Stimulated activated CD8-positive, alpha-beta memory T cell treated with anti-CD3 and anti-CD28 coated beads, Interleukin-7, amount 100 ng/mL, for 4 hours (primary cell): ENCODE results near the gene C9orf50.

Source experiments
- DNase-seq, 2 donors: peaks; one replicate each; pipeline ENCODE4 v3.0.0-alpha.2; 2020; ENCODE audit warnings: low read depth in 2 of 2

C9orf50 gene

GRCh38 chr9:129631674-129632129, 10.8 kb upstream of the C9orf50 start:
- no peak for DNase-seq

- DNase-seq, result no peak
Observed at GRCh38 chr9:129630967-129631673, 10.2 kb upstream of the C9orf50 start.

DNA sequence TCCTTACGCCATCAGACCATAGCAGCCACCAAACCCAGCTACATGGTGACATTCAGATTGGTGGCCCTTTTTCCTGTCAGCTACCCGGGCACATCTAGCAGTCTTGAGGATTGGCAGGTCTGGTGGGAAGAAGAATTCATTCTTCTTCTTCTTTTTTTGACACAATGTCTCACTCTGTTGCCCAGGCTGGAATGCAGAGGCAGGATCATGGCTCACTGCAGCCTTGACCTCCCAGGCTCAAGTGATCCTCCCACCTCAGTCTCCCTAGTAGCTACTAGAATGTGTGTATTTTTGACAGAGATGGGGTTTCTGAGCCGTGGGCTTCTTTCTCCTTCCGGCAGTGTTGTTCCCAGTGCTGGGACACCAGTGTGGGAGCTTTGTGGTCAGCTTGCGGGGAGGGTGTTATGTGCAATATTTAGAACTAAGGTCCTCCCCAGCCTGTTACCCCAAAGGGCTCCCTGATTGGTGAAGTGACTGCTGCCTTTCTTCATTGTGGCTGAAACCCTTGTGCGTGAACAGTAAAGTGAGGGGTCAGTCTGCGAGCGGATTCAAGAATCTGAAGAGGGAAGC, 8.4 kb upstream of the C9orf50 start:
- DNase-seq, result no peak

DNA sequence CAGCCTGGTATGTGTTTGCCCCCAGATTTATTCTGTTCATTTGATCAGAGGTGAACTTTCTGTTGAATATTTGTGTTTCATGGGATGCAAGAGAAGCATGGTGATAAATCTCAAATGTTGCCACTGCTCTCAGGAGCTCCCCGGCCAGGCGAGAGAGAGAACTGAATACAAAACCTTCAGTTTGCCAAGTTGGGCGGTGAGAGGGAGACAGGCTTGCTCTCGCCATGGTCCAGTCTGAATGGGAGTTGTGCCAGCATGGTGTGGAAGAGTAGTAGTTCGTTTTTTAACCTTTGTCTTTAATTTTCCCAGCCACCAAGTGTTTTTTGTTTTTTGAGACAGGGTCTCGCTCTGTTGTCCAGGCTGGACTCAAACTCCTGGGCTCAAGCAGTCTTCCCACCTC, 7.8 kb upstream of the C9orf50 start:
- DNase-seq, result no peak

- no peak for DNase-seq
Observed at GRCh38 chr9:129627556-129628440, 6.9 kb upstream of the C9orf50 start.

GRCh38 chr9:129626625-129627284, 5.9 kb upstream of the C9orf50 start:
- no peak for DNase-seq

DNA sequence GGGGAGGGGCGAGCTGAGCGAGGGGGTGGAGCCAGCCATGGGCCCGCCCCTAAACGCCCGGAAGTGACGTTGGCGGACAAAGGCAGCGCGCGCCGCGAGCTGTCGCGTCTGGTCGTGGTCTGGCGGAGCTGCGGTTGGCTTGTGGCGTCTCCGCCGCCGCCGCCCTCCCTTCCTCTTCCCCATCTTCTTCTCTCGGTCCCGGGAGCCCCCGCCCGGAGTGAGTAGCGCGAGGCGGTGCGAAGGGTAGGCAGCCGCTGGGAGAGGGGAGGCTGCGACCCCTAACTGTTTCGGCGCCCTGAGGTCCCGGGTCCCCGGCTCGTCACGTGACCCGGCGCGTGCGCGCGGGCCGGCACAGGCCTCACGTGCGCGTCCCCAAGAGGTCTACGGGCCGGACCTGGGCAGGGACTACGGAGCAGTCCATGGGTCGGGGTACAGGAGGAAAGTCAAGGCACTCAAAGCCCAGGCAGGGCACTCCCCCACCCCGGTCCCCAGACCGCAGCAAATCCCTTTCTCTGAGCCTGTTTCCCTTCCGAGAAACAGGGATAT, 5.3 kb upstream of the C9orf50 start, which contains the start of gene NTMT1:
Gene NTMT1, plus strand, starts transcription at position 85 of the 546 bp plus-strand sequence. CDS start 6,541 bp downstream, outside the sequence.
- DNase-seq, result peak; percentile 83

DNA sequence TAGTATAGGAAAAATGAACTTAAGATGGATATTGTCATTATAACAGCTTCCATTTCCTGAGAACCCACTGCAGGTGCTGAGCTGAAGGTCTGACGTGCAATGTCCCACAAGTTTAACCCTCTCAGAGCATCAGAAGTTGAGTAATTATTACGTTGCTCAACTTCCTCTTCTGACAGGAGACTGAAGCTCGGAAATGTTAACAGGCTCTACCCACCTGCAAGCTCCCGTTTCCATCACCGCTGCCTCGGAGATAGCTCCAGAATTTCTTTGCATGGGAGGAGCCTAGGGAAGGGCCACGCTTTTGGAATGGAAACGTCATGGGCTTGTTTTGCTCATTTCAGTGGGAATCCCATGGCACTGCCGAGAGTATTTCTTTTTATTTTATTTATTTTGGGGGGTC, 4.0 kb upstream of the C9orf50 start:
- DNase-seq, result no peak

DNA sequence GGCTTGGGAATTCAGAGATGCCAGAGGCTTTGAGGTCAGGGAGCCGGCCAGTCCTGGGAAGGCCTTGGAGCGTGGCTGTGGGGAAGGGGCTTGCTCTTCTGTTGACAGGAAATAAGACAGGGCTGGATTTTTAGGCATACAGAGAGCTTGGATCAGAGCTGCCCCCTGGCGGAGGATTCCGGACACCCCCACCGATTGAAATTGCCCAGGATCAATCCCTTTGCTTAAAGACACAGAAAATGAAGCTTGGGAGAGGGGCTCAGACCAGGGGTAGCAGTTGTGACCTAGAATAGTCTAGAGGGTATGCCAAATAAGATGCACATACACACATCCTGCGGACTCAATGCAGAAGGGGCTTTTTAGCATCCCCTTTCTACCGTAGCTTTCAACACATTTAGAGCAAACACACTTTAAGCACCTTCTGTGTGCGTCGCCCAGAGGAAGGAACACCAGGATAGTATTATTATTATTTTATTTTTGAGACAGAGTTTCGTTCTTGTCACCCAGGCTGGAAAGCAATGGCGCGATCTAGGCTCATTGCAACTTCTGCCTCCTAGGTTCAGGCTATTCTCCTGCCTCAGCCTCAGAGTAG, 3.4 kb upstream of the C9orf50 start:
- DNase-seq, result peak in 1 of 2 donors; percentile 39

GRCh38 chr9:129623331-129623730, 2.4 kb upstream of the C9orf50 start:
- DNase-seq, result no peak

DNA sequence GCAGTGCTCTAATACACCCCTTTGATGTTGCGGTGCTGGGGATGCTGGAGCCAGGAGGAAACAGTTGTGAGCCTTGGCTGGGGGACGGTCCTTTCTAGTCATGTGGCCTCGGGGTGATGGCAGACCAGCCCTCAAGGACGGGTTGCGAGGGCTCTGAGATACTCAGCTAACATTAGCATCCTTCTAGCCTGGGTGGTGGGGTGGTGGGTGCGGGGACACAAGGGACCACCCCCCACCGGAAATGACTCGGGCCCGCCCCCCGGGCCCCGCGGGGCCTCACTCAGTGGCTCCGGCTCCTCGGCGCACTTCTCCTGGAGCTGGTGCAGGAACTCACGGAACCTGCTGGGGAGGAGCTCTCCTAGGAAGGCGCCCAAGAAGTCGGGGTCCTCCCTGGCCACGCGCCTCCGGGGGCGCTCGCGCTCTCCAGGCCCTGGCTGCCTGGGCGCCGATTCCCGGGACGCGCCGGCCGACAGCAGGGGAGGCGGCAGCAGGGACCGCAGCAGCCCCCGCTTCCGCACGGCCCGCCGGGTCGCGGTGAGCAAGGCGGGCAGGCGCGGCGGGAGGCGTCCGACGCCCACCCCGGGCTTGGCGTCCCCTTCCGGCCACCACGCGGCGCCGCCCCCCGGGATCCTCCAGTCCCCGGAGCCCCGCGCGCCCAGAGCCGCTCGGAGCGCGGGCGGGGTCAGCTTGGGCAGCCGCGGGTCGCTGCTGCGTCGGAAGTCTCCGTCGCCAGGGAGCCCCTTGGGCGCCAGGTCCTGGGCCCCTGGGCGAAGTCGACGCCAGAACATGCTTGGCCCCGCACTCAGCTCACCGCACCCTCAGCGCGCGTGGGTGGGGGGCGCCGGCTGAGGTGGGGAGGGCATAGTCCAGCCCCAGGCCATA, 873 bp downstream of the C9orf50 start:
- DNase-seq, result no peak

GRCh38 chr9:129617167-129617566, 3.7 kb downstream of the C9orf50 start:
- DNase-seq, result no peak

DNA sequence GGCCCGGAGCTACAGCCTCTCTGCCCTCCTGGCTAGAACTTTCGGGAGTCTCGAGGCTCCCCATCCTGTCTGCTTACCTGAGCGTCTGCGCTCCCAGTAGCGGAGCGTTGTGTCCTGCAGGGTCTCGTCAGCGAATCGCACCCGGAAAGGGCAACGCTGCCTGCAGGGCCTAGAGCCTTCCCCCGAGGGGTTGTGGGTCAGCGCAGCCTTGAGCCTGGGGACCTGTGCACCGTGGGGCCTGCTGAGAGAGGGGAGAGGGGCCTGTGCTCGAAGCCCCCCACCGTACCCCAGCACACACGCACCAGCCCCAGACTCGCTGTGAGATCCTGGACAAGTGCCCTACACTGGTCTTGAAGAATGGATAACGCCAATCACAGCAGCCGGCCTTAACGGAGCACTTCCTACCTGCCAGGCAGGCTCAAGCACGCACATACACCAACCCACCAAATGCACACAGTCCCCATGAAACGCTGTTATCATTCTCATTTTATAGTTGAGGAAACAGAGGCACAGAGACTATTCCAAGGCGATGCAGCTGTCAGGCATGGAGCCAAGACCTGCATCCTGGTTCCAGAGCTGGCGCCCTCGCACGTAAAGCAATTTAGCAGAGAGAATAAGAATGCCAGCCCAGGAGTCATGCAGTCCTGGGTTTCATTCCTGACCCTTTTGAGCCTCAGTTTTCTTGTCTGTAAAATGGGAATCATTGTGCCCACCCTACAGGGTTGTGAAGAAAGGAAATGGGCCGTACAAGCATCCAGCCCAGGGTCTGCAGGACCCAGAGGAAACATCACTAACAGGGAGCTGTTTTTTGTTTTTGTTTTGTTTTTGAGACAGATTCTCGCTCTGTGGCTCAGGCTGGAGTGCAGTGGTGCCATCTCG, 5.3 kb downstream of the C9orf50 start:
- DNase-seq, result no peak

DNA sequence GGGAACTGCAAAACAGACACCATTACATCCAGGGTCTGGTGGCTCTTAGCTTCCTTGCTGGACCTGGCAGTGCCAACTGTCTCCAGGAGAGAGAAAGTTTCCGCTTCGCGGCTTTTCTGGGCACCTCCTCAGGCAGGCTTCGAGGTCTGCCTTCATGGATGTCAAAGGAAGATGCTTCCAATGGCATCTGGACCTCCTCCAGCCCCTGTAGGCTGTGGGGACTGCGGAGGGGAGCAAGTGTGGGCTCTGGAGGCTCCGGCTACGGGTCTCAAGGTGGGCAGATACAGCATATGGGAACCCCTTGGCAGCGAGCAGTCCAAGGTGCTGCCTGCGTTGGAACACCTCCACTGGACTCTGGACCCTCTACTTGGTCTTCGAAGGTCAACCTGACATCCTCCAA, 6.0 kb downstream of the C9orf50 start:
- DNase-seq, result no peak

- DNase-seq, result no peak
Observed at GRCh38 chr9:129613520-129614175, 7.3 kb downstream of the C9orf50 start.

DNA sequence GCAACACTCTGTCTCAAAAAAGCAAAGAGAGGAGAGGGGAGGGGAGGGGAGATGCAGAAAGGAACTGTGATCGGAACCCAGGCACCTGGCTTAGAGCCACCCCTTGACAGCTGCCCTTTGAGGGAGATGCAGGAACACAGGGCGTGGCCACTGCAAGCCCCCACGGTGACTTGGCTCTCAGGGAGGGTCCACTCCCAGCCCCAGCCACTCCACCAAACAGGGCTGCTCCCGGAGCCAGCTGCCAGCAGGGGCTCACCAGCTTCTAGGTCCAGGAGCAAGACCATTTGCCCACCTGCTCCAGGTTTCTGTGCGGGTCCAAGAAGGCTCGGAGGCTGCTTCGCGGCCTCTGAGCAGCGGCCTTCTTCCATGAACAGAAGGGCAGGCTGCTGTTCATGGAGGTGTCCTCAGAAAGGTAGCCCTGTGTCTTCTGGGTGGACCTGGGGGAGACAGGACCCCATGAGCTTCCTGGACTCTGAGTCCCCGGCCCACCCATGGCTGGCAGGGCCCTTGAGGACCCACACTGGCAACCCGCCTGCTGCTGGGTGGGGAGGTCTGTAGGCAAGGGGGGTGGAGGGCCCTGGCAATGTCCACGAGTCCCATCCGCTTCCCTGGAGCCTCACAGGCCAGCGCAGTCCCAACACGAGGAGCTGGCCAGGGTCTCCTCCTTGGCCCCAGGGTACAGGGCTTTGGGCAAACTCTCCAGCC, 7.9 kb downstream of the C9orf50 start:
- DNase-seq, result no peak

- no peak for DNase-seq
Observed at GRCh38 chr9:129612123-129612522, 8.8 kb downstream of the C9orf50 start.

DNA sequence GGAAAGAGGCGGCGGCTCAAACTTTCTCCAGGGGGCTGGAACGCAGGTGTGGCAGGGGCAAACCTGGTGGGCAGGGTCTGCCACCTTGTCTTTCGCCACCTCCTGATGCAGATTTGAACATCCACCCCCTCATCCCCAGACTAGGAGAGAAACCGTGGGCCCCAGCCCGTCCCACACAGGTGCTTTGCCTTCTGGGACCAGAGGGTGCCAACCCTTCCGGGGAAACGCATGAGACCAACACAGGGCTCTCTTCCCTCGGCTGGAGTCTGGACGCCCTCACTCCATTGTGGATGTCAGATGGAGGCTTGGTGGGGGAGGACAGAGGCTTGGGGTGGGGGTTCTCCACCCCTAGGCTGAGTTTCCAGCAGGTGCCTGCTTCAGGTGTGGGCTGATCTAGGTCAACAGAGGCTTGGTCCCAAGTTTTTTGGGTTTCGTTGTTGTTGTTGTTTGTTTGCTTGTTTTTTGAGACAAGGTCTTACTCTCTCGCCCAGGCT, 9.5 kb downstream of the C9orf50 start:
- DNase-seq, result no peak
